HUES48 (cell line): ENCODE data around the gene C6orf89.

ENCODE experiments used
- H3K27ac ChIP-seq: one replicate; pipeline ENCODE4 v1.7.0; 2013; ENCODE audit warnings: low read depth, low read length, inconsistent platforms
- H3K27me3 ChIP-seq: 2 replicates; pipeline ENCODE4 v1.6.1; 2013; ENCODE audit warnings: mild to moderate bottlenecking, low read length; ENCODE audit not compliant: control insufficient read depth, insufficient read depth
- H3K36me3 ChIP-seq: 2 replicates; pipeline ENCODE4 v1.6.1; 2013; ENCODE audit warnings: low read length; ENCODE audit not compliant: control insufficient read depth, insufficient read depth
- H3K4me1 ChIP-seq: 2 replicates; pipeline ENCODE4 v1.6.1; 2013; ENCODE audit warnings: mild to moderate bottlenecking, low read length; ENCODE audit not compliant: control insufficient read depth, insufficient read depth
- H3K4me3 ChIP-seq: 2 replicates; pipeline ENCODE4 v1.5.1; 2013; ENCODE audit warnings: mild to moderate bottlenecking, low read depth, low read length
- H3K9ac ChIP-seq: 2 replicates; pipeline ENCODE4 v1.6.1; 2013; ENCODE audit warnings: mild to moderate bottlenecking, low read depth, low read length, moderate library complexity
- H3K9me3 ChIP-seq: 2 replicates; pipeline ENCODE4 v1.6.1; 2013; ENCODE audit warnings: low read length; ENCODE audit not compliant: control insufficient read depth, insufficient read depth

Gene C6orf89

GRCh38 chr6:36971921-36972673 is 86.3 kb downstream of the C6orf89 start:
- Histone ChIP-seq H3K36me3 (peaks cover 100% of the 10 kb centered on the region), H3K27ac (no peak overlapping the region), H3K4me1 (no peaks in the 10 kb centered on the region), H3K9me3 (no peaks in the 10 kb centered on the region), H3K4me3 (no peak overlapping the region), H3K9ac (no peak overlapping the region), H3K27me3 (no peaks in the 10 kb centered on the region)

- Histone ChIP-seq H3K27me3 (no peaks in the 10 kb centered on the region), H3K36me3 (peaks cover 100% of the 10 kb centered on the region), H3K4me1 (no peaks in the 10 kb centered on the region)
Measured at GRCh38 chr6:36973190-36973589, 87.4 kb downstream of the C6orf89 start.

GRCh38 chr6:36973647-36974046 is 87.9 kb downstream of the C6orf89 start:
- Histone ChIP-seq H3K27ac (no peak overlapping the region), H3K4me3 (no peak overlapping the region), H3K9ac (no peak overlapping the region), H3K4me1 (no peaks in the 10 kb centered on the region), H3K36me3 (peaks cover 100% of the 10 kb centered on the region), H3K27me3 (no peaks in the 10 kb centered on the region), H3K9me3 (no peaks in the 10 kb centered on the region)

More at GRCh38 chr6:36973190-36973589, 87.4 kb downstream of the C6orf89 start:
- Histone ChIP-seq H3K9me3 (no peaks in the 10 kb centered on the region), H3K27ac (no peak overlapping the region), H3K4me3 (no peak overlapping the region), H3K9ac (no peak overlapping the region)

- 0 out of 2 replicates have a peak, but pooled peaks cover under 1% of the 10 kb centered on the region for H3K4me1 ChIP-seq
- H3K27me3 ChIP-seq, result no peaks in the 10 kb centered on the region
- H3K36me3 ChIP-seq, result peaks cover 90% of the 10 kb centered on the region
- H3K9ac ChIP-seq, result no peak overlapping the region
- no peak overlapping the region for H3K4me3 ChIP-seq
- no peak overlapping the region for H3K27ac ChIP-seq
- H3K9me3 ChIP-seq, result no peaks in the 10 kb centered on the region
Measured at GRCh38 chr6:36975231-36976006, 89.7 kb downstream of the C6orf89 start.

GRCh38 chr6:36976007-36976264 is 90.2 kb downstream of the C6orf89 start:
- no peaks in the 10 kb centered on the region for H3K9me3 ChIP-seq

GRCh38 chr6:36976509-36976908 is 90.8 kb downstream of the C6orf89 start:
- peaks cover 11% of the 10 kb centered on the region for H3K4me1 ChIP-seq
- no peak overlapping the region for H3K9ac ChIP-seq
- no peaks in the 10 kb centered on the region for H3K9me3 ChIP-seq
- no peak overlapping the region for H3K27ac ChIP-seq
- H3K36me3 ChIP-seq, result peaks cover 82% of the 10 kb centered on the region
- no peaks in the 10 kb centered on the region for H3K27me3 ChIP-seq
- no peak overlapping the region for H3K4me3 ChIP-seq

More at GRCh38 chr6:36976007-36976264, 90.2 kb downstream of the C6orf89 start:
- Histone ChIP-seq H3K27ac (no peak overlapping the region), H3K27me3 (no peaks in the 10 kb centered on the region), H3K9ac (no peak overlapping the region), H3K36me3 (peaks cover 88% of the 10 kb centered on the region), H3K4me3 (no peak overlapping the region), H3K4me1 (0 out of 2 replicates have a peak, but pooled peaks cover 6% of the 10 kb centered on the region)

- H3K27me3 ChIP-seq, result no peaks in the 10 kb centered on the region
- no peak overlapping the region for H3K4me3 ChIP-seq
- H3K9ac ChIP-seq, result no peak overlapping the region
- H3K27ac ChIP-seq, result no peak overlapping the region
- peaks cover 16% of the 10 kb centered on the region for H3K4me1 ChIP-seq
- peaks cover 78% of the 10 kb centered on the region for H3K36me3 ChIP-seq
- H3K9me3 ChIP-seq, result no peaks in the 10 kb centered on the region
Measured at GRCh38 chr6:36976931-36977330, 91.2 kb downstream of the C6orf89 start.

GRCh38 chr6:36977470-36977941 is 91.8 kb downstream of the C6orf89 start:
- no peak overlapping the region for H3K4me3 ChIP-seq
- H3K9ac ChIP-seq, result no peak overlapping the region
- H3K4me1 ChIP-seq, result peaks cover 18% of the 10 kb centered on the region
- H3K9me3 ChIP-seq, result no peaks in the 10 kb centered on the region
- H3K27me3 ChIP-seq, result no peaks in the 10 kb centered on the region
- H3K36me3 ChIP-seq, result peaks cover 72% of the 10 kb centered on the region
- no peak overlapping the region for H3K27ac ChIP-seq
